ENCODE results near the gene CEP72.

GRCh38 chr5:635306-636055, 23.3 kb downstream of the CEP72 start:
- TF ChIP-seq CTCF (IDR thresholded peaks at IDR 0.05): no peak
- no peak for TF ChIP-seq POLR2AphosphoS5 (IDR thresholded peaks at IDR 0.05)
- TF ChIP-seq POLR2A (IDR thresholded peaks at IDR 0.05): no peak
